ENCODE measurements around the gene LAMA1. TPM values are rescaled to one million over a fixed set of nuclear protein-coding genes. Genes with fewer than 3 reads are reported as not detected.

Gene LAMA1
- total and polyA plus RNA-seq, 10 donors = 0.20 to 2.3 (median 0.63) TPM

DNA sequence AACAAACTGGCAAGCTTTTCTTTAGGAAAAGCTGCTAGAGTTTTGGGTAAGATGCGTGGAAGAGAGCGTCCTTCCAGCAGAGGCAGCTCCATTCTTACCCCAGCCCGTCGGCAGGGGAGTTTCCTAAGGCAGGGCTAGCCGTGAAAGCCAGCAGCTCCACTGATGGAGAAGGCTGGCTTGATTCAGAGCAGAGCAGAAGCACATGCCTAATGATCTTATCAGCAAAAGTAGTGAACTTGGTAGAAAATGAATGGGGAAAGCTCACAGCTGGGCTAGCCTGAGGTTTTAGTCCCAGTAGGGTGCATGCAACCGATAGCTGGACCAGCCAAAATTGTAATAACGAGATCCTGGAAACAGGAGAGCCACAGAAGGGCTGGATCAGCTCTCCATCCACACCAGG is 20.8 kb downstream of the LAMA1 start:
- 70 to 87% (median 78%) methylated on average over 7 of the region's 7 CpGs for whole genome bisulfite sequencing, 5 donors
- Histone ChIP-seq H3K9me3 (no peaks in the 10 kb centered on the region), H3K27ac (no peak overlapping the region), H3K4me1 (no peaks in the 10 kb centered on the region), H3K4me3 (no peak overlapping the region), H3K27me3 (replicated peaks in 1 of 7) (no peaks in the 10 kb centered on the region), H3K36me3 (no peaks in the 10 kb centered on the region)
- DNase-seq = no peak
- TF ChIP-seq POLR2AphosphoS5 (IDR thresholded peaks at IDR 0.05) = no peak
- no peak for TF ChIP-seq POLR2A (IDR thresholded peaks at IDR 0.05)
- TF ChIP-seq, protein P1, sequence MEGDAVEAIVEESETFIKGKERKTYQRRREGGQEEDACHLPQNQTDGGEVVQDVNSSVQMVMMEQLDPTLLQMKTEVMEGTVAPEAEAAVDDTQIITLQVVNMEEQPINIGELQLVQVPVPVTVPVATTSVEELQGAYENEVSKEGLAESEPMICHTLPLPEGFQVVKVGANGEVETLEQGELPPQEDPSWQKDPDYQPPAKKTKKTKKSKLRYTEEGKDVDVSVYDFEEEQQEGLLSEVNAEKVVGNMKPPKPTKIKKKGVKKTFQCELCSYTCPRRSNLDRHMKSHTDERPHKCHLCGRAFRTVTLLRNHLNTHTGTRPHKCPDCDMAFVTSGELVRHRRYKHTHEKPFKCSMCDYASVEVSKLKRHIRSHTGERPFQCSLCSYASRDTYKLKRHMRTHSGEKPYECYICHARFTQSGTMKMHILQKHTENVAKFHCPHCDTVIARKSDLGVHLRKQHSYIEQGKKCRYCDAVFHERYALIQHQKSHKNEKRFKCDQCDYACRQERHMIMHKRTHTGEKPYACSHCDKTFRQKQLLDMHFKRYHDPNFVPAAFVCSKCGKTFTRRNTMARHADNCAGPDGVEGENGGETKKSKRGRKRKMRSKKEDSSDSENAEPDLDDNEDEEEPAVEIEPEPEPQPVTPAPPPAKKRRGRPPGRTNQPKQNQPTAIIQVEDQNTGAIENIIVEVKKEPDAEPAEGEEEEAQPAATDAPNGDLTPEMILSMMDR (IDR thresholded peaks at IDR 0.05 in 8 of 11, conservative IDR thresholded peaks at IDR 0.05 in 3 of 11) = no peak
- intact Hi-C loops (cut with DNase I; ENCODE audit: low total_unique reads) = no loop called here

DNA sequence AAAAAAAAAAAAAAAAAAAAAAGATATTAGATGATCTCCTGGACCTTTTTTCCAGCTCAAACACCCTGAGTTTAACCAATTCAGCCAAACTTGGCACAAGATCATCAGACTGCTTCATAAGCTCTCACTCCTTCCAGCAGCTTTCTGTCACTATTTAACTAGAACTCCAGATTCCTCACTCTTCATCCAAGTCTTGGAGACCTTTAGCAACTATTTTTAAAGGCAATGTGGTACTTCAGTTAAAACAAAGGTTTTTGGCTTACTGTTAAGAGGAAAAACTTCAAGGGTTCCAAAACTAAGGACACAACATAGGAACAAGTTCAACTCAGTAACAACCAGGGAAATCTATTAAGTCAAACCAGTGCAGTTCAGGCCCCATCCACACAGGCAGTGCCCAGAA is 23.2 kb downstream of the LAMA1 start:
- intact Hi-C loops (cut with DNase I; ENCODE audit: low total_unique reads) = no loop called here
- no peaks in the 10 kb centered on the region for H3K36me3 ChIP-seq

DNA sequence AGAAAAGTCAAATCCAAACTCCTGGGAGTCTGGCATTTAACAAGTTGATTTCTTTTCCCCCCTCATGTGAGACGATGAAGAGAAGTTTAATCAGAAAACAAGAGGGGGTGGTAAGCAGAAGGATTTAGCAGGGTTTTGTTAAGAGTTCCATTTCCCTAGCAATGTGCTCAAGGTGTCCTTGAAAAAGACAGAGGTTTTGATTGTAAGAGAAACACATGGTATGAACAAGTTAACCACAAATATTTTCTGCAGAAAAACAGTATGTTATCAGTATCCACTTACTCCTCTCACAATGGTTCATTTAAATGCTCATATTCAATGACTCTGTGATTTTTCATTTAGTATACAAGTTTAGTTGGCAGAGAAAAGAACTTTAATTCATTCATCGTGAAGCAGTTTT is 26.8 kb downstream of the LAMA1 start:
- H3K4me1 ChIP-seq = no peaks in the 10 kb centered on the region
- H3K9me3 ChIP-seq = no peaks in the 10 kb centered on the region
- no peak overlapping the region for H3K4me3 ChIP-seq
- no peaks in the 10 kb centered on the region for H3K27me3 ChIP-seq (replicated peaks in 1 of 7)
- H3K27ac ChIP-seq = no peak overlapping the region
- DNase-seq = no peak
- intact Hi-C loops (cut with DNase I; ENCODE audit: low total_unique reads) = no loop called here
- WGBS, 5 donors = 50 to 74% (median 63%) methylated on average over 2 of the region's 2 CpGs
- TF ChIP-seq POLR2A (IDR thresholded peaks at IDR 0.05) (no peak), POLR2AphosphoS5 (IDR thresholded peaks at IDR 0.05) (no peak)
- TF ChIP-seq, protein P1 (IDR thresholded peaks at IDR 0.05 in 8 of 11, conservative IDR thresholded peaks at IDR 0.05 in 3 of 11) = no peak
- no peaks in the 10 kb centered on the region for H3K36me3 ChIP-seq

More for the DNA sequence above, 23.2 kb downstream of the LAMA1 start:
- Histone ChIP-seq H3K4me3 (no peak overlapping the region), H3K27me3 (replicated peaks in 1 of 7) (no peaks in the 10 kb centered on the region), H3K4me1 (no peaks in the 10 kb centered on the region), H3K27ac (no peak overlapping the region), H3K9me3 (no peaks in the 10 kb centered on the region)
- TF ChIP-seq POLR2A (IDR thresholded peaks at IDR 0.05) (no peak), POLR2AphosphoS5 (IDR thresholded peaks at IDR 0.05) (no peak)
- TF ChIP-seq, protein P1 (IDR thresholded peaks at IDR 0.05 in 8 of 11, conservative IDR thresholded peaks at IDR 0.05 in 3 of 11) = no peak
- no peak for DNase-seq

DNA sequence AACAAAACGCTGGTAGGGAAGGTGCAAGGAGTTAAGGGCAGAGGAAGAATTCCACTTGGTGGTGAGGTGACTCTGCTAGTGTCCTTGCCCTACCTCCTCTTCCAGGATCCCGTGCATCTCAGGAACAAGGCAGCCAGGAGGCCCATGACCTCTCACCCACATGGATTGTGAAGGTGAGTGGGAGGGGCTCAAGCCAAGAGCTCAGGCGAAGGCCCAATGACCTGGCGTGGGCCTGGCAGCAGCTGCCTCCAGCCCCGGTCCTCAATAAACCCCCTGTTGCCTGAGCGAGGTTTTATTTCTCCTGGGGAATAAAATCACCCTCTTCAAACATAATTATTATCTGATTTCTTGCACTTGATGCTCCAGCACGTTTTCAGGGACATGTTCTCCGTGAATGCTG is 28.2 kb downstream of the LAMA1 start:
- intact Hi-C loops (cut with DNase I; ENCODE audit: low total_unique reads) = no loop called here
- 66 to 82% (median 77%) methylated on average over 8 of the region's 8 CpGs for WGBS, 5 donors
- no peaks in the 10 kb centered on the region for H3K9me3 ChIP-seq

More for the DNA sequence above, 28.2 kb downstream of the LAMA1 start:
- no peak for TF ChIP-seq POLR2A (IDR thresholded peaks at IDR 0.05)
- TF ChIP-seq POLR2AphosphoS5 (IDR thresholded peaks at IDR 0.05) = no peak
- TF ChIP-seq, protein P1 (IDR thresholded peaks at IDR 0.05 in 8 of 11, conservative IDR thresholded peaks at IDR 0.05 in 3 of 11) = no peak
- Histone ChIP-seq H3K4me1 (no peaks in the 10 kb centered on the region), H3K36me3 (no peaks in the 10 kb centered on the region), H3K27me3 (replicated peaks in 1 of 7) (no peaks in the 10 kb centered on the region), H3K4me3 (no peak overlapping the region), H3K27ac (no peak overlapping the region)
- DNase-seq = no peak
